ENCODE measurements around the gene TCF15.

GRCh38 chr20:641516-641875 is 31.4 kb upstream of the TCF15 start:
- no peak for TF ChIP-seq POLR2A (IDR thresholded peaks at IDR 0.05)
- no peak for TF ChIP-seq CTCF (IDR thresholded peaks at IDR 0.05)
- TF ChIP-seq EP300 (IDR thresholded peaks at IDR 0.05) = no peak
